ENCODE data around the gene C16orf46.

GRCh38 chr16:81094771-81095251, 17.8 kb upstream of the C16orf46 start:
- no peak for TF ChIP-seq POLR2A (IDR thresholded peaks at IDR 0.05)
- TF ChIP-seq, protein P1, sequence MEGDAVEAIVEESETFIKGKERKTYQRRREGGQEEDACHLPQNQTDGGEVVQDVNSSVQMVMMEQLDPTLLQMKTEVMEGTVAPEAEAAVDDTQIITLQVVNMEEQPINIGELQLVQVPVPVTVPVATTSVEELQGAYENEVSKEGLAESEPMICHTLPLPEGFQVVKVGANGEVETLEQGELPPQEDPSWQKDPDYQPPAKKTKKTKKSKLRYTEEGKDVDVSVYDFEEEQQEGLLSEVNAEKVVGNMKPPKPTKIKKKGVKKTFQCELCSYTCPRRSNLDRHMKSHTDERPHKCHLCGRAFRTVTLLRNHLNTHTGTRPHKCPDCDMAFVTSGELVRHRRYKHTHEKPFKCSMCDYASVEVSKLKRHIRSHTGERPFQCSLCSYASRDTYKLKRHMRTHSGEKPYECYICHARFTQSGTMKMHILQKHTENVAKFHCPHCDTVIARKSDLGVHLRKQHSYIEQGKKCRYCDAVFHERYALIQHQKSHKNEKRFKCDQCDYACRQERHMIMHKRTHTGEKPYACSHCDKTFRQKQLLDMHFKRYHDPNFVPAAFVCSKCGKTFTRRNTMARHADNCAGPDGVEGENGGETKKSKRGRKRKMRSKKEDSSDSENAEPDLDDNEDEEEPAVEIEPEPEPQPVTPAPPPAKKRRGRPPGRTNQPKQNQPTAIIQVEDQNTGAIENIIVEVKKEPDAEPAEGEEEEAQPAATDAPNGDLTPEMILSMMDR (IDR thresholded peaks at IDR 0.05) = no peak

Data from Peyer's patch (tissue), 4 donors.